Measurements from ENCODE around the gene AIG1. TPM values are rescaled to one million over a fixed set of nuclear protein-coding genes. Genes with fewer than 3 reads are reported as not detected.

AIG1 gene
- total and polyA plus RNA-seq, 2 of the 13 experiments (the other 11 are each of a cell fraction or from before 2014, with no cell fraction given): 115 to 197 TPM

GRCh38 chr6:143188292-143188691 is 127.6 kb downstream of the AIG1 start (continued):
- TF ChIP-seq ZNF318 (CRISPR knock-in tag; IDR thresholded peaks at IDR 0.05): no peak
- TF ChIP-seq ETV6 (CRISPR knock-in tag; conservative IDR thresholded peaks at IDR 0.05): no peak
- no peak for TF ChIP-seq ZSCAN9 (CRISPR knock-in tag; IDR thresholded peaks at IDR 0.05; ENCODE audit: borderline replicate concordance)
- no peak for TF ChIP-seq DMTF1 (CRISPR knock-in tag; IDR thresholded peaks at IDR 0.05)
- TF ChIP-seq AHDC1 (CRISPR knock-in tag; IDR thresholded peaks at IDR 0.05; ENCODE audit: borderline replicate concordance): no peak

All from HepG2 (cell line).